Activated CD4-positive, alpha-beta T cell treated with anti-CD3 and anti-CD28 coated beads, Interleukin-2, Interleukin-4, amounts not matched to agents 100 ng/mL and 50 ng/mL, durations not matched to agents 16 hours and 8 hours (primary cell): ENCODE measurements around the gene IGFBP6.
"Not testable (repeated sequence)": the region's sequence is repeated elsewhere in the genome, so short reads cannot be mapped to it uniquely, and the experiment has no call there.

Experiments used
- DNase-seq: peaks from one replicate; pipeline ENCODE4 v3.0.0-alpha.2; 2020; ENCODE audit warnings: low spot score

The IGFBP6 gene

DNA sequence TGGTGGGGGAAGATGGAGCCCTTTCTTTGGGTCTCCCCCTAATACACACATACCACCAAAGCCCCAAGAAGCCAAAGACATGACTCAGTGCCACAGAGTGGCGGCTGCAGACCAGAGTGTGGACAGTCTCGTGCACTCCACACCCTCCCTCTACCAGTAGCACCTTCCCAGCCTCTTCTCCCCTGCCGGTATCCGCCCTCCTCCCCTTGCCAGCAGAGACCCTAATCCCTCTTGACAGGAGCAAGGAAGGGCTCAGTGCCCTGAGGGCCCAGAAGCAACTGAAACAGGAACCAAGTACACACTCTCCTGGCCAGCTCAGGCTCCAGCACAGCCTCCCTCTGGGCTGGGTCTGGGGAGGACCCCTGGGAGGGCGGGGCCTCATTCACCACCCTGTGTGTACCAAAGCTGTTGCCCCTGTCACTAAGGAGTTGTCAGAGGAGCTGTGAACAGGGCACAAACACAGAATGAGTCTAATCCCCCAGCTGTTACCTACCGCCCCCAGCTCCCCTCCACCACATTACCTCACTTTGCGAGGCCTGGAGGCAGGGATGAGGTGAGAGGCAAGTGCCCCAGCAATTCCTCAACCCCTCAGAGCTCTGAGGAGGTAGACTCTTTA lies 26.5 kb upstream of the IGFBP6 start:
- DNase-seq = no peak

DNA sequence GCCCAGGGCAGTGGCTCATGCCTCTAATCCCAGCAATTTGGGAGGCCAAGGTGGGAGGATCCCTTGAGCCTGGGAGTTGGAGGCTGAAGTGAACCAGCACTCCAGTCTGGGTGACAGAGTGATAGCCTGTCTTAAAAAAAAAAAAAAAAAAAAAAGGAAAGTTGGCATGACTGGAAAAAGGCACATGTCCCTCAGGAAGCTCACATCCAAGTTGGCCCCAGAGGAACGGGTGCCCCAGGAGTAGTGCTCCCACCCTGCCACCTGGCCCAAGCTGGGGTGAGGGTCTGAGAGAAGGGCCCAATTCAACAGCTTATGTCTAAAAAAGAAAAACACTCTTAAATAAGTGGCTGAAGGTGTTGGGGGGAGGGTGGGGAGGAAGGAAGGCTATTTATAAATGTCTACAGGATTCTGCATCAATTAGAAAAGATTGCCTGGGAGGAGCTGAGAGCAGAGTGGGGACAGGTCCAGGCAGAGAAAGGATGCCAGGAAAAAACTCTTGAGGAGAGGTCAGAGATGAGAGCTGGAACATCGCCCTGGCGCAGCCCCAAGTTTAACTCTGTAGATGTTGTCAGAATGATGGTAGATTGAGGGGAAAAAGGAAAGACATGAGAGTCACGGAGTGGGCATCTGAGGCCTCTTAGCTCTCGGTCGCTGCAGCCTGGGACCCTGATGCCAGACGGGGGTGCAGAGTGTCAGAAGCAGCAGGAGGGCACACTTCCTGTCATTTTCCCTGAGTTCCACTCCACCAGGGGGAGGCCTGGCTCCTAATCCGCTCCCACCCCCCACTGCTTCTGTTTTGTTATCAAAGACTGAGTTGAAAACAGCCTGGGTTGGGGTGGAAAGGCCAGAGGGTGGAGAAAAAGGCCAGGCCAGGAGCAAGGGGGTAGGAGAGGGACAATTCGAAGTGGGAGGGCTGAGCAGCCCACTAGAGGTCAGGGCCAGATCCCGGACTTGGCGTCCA lies 25.6 kb upstream of the IGFBP6 start:
- no peak for DNase-seq

DNA sequence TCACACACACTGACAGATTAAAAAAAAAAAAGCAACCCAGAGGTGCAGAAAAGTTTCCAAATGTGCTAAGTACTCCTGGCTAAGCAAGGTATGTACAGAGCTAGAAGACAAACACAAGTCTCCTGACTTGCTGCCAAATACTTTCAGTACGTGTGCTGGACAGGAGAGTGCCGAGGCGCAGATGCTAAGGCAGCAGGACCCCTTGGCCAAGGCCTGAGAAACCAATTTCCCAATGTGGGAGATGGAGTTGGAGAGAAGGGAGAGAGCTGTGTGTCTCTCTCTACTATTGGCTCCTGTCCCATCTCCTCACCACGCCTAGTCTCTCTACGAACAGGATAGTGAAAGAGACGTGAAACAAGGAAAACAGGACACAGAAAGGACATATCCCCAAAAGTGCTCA lies 23.6 kb upstream of the IGFBP6 start:
- DNase-seq = no peak

DNA sequence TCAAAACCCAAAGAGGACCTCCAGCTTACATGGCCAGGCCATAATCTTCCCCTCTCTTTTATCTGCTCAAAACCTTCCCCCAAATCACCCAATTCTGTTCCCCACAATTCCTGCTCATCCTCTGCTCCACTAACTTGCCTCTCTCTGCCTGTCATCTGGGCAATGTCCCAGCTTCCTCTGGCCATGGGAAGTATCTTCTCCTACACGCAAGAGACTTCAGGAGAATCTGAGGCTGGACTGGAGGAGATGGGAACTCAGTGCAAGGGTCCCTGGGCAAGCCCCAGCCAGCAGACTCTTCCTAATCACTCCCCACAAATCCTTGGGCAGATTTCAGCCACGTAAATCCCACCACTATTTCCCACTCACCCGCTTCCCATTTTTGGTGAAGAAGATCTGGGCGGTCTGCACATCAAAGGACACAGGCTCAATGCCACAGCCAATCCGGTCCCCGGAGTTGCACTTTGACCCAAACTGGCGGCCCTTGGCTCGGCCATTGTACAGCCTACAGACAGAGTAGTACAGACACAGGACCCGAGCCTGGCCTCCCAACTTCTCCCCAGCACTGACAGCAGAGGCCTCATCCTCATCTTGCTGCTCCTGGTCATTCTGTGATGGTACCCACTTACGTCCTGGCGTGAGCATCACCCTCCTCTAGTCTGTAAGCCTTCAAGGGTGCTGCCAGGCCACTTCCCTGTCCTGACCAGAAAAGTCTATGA lies 23.0 kb upstream of the IGFBP6 start:
- no peak for DNase-seq

DNA sequence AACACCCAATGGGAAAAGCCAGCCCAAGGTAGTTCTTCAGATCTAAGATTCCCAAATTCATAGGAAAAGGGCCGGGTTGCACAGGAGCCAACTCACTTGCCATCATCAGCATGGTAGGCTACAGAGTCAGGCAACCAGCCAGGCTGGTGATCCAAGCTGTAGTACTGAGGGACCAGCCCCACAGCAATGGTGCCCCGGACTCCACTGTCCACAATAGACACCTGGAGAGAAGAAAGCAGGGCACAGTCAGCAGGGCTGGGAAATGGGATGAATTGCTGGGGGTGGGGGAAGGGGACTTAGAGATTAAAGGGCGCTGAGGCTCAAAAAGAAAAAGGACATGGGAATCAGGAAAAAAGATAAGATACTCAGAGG lies 22.5 kb upstream of the IGFBP6 start:
- DNase-seq = no peak

DNA sequence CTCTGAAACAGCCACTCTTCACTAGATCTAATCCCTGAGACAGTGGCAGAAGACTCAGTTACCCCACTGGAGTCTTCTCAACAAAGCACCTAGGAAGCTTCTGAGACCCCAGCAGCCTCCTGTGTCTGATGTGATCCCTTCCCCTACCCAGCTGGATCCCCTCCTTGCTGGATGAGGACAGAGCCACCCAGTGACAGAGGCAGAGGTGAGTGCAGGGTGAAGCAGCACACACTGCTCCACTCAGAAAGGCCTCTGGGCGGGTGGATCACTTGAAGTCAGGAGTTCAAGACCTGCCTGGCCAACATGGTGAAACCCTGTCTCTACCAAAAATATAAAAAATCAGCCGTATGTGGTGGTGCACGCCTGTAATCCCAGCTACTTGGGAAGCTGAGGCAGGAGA lies 21.0 kb upstream of the IGFBP6 start:
- no peak for DNase-seq

DNA sequence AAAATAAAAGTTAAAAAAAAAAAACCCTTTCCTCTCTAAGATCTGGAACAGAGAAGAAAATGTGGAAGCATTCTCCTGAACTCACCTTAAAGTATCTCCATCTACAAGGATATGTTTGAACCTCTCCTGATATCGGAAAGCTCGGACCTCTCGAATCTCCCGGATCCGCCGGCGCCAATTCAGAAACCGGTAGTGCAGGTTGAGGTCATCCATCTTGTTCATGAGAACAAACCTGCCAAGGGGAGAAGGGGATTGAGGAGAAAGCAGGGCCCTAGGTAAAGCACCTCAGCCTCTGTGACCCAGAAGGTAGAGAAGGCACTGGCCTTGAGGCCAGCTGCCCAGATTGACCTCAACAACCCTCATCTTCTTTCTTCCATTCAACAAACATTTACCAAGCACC lies 20.4 kb upstream of the IGFBP6 start:
- no peak for DNase-seq

DNA sequence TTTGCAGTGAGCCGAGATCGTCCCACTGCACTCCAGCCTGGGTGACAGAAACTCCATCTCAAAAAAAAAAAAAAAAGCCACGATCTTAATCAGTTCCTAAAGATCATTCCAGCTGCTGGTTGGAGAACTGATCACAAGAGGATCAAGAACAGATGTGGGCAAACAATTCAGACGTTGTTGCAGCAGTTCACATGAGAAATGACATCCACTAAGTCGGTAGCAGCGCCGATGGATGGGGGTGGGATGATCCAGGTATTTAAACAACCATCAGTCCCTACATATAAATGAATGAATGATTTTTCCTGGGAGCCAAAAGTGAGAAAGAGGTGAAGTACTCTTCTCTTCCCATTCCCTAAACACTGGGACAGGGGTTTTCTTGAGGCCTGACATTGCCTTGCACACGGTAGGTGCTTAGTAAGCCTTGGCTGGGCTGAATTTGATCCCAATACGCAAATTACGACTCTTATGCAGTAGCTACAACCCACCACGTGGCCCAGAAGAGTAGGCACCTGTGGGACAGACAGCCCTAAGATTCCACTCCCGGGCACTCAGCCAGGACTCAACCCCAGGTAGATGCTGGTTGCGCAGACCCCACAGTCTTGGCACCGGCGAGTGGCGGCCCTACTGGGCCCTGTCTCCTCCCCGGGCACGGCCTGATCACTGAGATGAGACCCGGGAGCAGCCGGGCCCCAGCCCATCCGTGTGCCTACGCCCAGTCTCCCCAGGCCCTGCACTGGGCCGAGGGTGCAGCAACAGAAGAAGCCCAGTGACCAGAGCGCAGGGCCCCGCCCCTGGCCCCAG lies 18.8 kb upstream of the IGFBP6 start:
- DNase-seq = no peak

DNA sequence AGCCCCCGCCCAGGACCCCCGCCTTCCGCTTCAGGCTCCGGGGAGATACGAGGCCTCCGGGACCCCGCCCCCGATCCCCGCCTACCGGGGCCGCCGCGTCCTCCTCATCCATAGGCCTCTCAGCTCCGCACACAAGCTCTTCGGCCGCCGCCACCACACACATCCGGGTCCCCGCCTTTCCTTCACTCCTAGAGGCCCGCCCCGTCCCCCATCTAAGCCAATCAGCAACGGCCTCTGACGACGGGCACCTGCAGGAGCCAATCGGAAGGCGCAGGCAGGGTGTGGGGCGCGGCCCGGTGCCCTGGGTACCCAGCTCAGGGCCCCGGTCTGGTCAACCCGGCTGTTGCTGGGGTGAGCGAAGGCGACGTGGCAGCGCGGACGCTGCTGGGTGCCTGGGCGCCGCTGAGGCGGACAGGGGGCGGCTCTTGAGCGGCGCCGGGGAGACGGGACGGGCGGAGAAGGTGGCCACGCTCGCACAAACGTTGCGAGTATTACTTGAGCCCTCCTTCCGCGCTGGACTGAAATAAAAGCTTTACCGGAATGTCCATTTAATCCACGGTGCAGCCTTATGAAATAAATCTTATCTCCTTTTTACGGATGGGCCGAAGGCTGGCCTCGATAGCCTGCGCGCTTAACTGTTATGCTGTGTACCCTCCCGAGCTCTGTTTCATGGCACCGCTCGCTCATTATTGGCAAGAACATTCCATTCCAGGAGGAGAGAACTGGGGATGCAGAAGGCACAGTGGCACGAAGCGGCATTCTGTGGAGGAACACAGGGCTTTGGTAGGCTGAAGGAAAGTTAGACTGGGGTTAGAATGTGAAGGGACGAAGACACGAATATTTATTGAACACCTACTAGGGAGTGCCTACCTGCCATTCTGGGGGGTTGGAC lies 18.0 kb upstream of the IGFBP6 start, which contains the start of gene SPRYD3:
Gene SPRYD3 (minus strand): TSS at position 165 of the 892 bp plus-strand sequence. CDS start 57 bp downstream, at position 108.
- peak; percentile 97 for DNase-seq

DNA sequence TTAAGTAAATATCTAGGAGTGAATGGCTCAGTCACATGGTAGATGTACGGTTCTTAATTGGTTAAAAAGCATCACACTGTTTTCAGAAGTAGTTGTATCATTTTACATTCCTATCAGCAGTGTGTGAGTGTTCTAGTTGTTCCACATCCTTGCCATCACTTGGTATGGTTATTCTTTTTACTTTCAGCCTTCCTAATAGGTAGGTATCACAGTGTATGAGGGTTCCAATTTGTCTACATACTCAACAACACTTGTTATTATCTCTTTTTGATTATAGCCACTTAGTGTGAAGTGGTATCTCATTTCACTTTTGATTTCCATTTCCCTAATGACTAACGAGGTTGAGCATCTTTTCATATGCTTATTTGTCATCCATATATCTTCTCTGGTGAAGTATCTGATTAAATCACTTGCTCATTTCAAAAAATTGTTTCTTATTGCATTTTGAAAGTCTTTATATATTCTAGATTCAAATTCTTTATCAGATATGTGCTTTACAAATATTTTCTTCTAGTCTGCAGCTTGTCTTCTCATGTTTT lies 14.8 kb upstream of the IGFBP6 start:
- DNase-seq = peak; percentile 10

DNA sequence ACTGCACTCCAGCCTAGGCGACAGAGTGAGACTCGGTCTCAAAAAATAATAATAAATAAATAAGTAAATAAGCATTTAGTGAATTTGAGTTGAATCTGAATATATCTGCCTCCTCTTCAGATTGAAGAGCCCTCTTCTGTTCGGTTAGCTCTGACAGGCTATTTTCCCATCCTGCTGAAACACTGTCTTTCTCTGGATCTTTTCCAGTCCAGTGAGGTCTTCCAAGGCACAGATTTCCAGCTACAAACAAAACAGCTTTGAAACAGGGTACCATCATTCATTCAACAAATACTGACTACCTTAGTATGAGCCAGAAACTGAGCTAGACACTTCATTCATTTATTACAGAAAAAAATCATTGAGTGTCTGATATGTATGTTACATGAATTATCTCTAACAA lies 11.1 kb upstream of the IGFBP6 start:
- DNase-seq = no peak

DNA sequence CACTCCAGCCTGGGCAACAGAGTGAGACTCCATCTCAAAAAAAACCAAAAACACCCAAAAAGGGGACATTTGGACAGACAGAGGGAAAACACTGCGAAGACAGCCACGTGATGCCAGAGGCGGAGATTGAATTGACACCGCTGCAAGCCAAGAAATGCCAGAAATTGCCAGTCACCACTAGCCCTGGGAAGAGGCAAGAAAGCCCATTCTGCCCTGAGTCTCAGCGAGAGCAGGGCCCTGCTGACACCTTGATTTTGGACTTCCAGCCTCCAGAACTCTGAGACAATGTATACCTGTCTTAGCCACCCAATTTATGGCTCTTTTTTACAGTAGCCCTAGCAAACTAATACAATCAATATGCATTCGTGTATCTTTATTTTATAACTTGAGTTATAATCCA lies 7.4 kb upstream of the IGFBP6 start:
- DNase-seq = no peak

DNA sequence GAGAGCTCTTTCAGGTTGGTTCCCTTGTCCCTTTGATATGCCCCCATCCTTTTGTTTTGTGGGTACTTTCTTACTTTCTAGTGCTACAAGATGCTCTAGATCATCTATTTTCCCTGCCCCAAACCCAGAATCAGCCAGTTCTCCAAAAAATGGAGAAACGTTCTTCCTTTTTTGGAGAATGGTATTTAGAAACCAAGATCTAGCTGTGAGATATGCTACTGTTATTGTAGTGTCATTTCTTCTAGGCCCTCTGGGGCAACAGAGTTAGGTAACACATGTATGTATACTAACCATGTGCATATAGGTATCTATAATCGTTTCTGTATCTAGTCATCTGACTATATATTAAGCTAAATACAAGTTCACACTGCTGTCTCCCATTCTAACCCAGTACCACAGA lies 6.9 kb upstream of the IGFBP6 start:
- DNase-seq = no peak

DNA sequence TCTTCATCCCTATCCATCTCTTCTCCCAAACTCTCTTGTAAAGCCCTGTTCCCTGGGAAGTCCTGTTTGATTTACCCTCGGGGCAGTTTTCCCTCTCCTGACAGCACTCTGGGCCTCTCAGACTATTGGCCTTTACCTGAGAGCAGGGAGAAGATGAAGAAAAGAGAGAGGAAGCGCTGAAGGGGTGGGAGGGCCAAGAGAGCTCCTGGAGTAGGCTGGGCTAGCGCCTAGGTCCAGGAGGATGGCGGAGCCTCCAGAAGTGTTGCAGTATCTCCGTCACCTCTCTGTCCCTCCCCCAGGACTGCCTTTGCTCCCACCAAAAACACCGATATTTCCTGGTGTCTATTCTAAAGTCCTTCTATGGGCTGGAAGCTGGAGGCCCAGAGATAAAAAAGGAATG lies 5.7 kb upstream of the IGFBP6 start:
- DNase-seq = no peak

DNA sequence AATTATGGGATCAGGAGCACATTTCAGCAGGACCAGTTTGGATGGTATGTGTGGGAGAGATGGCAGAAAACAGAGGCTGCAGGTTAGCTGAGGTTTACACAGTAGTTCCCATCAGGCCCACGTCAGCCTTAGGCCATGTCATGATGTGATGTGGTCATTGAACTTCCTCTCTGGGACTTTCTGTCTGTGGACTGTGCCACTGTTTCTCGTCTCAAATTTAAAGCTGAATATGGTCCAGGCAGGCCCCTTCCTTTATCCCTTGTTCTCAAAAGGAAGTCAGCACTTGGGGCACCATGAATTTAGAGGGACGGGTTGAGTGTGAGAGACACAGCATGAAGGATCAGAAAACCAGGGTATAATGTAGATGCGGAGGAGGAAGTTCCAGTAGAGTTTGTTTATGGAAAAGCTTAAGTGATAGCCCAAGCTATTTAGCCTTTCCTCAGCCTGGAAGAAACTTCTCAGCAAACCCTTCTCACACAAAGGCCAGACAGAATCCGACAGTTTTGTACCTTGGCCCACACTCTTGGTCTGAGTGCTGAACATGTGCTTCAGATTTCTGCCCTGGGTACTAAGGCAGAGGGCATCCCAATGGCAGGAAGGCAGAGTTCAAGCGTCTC lies 3.6 kb upstream of the IGFBP6 start:
- no peak for DNase-seq

DNA sequence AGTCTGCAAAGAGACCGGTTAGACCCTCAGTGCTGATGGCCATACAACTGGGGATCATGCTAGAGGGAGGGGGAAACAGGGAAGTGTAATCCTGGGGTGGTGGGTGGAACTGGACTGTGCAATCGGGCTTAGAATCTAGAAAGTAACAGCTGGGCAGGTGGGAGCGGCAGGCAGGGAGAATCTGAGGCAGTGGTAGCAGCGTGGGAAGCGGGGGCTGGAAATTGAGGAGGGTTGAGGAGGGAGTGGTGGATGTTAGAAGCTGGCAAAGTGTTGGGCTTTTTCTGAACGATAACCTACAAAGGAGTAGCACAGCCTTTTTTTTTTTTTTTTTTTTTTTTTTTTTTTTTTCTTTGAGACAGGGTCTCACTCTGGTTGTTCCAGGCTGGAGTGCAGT lies 3.1 kb upstream of the IGFBP6 start:
- no peak for DNase-seq

DNA sequence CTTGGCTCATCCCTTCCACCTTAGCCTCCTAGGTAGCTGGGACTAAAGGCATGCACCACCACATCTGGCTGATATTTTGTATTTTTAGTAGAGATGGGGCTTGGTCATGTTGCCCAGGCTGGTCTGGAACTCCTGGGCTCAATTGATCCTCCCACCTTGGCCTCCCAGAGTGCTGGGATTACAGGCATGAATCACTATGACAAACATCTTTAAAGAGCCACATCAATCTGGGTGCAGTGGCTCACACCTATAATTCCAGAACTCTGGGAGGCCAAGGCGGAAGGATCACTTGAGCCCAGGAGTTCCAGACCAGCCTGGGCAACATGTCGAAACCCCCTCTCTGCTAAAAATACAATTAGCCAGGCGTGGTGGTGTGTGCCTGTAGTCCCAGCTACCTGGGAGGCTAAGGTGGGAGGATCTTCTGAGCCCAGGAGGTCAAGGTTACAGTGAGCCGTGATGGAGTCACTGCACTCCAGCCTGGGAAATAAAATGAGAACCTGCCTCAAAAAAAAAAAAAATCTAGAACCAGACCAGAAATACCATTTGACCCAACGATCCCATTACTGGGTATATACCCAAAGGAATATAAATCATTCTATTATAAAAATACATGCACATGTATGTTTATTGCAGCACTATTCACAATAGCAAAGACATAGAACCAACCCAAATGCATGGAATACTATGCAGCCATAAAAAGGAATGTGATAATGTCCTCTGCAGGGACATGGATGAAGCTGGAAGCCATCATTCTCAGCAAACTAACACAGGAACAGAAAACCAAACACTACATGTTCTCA lies 2.5 kb upstream of the IGFBP6 start:
- not testable (repeated sequence) for DNase-seq

DNA sequence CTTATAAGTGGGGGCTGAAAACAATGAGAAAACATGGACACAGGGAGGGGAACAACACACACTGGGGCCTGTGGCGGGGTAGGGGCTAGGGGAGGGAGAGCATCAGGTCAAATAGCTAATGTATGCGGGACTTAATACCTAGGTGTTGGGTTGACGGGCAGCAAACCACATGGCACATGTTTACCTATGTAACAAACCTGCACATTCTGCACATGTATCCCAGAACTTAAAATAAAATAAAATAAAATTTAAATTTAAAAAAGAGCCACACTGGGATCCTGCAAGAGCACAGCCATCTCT lies 1.9 kb upstream of the IGFBP6 start:
- not testable (repeated sequence) for DNase-seq

DNA sequence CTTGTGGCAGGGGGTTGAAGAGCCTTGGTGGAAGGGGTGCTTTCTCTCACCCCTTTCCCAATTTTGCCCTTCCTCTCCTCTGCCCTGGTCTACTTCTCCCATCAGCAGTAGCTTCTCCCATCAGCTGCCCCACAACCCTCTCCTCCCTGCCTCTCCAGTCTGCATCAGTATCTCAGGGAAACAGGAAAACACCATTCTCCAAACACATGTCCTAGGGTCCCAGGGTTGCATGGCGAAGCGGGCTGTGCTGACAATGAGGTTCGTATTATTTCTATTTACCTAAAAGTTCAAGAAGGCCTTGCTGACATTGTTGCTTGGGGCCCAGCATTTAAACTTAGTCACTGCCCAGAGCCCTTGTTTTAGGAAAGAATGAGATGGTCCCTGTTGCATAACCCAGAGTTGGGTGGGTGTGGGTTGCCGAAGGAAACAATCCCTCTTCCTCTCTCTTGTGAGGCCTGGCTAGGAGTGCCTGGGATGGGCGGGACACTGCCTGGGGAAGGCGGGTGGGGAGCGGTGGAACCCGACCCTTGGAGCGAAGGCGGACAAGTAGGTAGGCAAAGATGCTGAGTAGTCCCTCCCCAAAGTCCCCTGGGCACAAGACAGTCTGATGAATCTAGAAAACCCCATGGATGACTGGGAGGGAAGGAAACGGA lies 1.3 kb upstream of the IGFBP6 start:
- DNase-seq = no peak
